GM08714 (cell line): Measurements from ENCODE around the gene TRPC4.

Source experiments
- H3K4me3 ChIP-seq: fragments of 200-500 bp; sonication (Bioruptor generic); 2 replicates; pipeline ENCODE4 v1.5.1; 2014; ENCODE audit warnings: mild to moderate bottlenecking, low read length, inconsistent platforms
- ZNF274 ChIP-seq: IDR thresholded peaks from 2 replicates; pipeline ENCODE4 v1.6.1; 2012; ENCODE audit warnings: mild to moderate bottlenecking, low read depth, low read length

The TRPC4 gene

DNA sequence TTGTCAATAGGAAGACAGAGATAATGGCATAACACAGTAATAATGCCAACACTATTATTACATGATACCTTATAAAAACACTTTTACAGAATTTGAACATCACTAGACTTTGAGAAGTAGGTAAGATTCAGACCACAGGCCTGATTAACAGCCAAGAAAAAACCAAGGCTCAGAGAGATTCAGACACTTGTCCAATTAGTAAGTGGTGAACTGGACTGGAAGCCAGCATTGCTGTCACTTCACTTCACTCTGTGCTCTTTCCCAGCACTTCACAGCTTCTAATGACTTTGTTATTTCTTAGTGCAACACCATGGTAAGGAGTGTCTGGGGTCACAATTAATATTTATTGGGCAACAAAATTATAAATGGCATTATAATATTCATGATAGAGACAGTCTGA is 91.9 kb downstream of the TRPC4 start:
- TF ChIP-seq ZNF274, result no peak
- H3K4me3 ChIP-seq, result no peak overlapping the region

DNA sequence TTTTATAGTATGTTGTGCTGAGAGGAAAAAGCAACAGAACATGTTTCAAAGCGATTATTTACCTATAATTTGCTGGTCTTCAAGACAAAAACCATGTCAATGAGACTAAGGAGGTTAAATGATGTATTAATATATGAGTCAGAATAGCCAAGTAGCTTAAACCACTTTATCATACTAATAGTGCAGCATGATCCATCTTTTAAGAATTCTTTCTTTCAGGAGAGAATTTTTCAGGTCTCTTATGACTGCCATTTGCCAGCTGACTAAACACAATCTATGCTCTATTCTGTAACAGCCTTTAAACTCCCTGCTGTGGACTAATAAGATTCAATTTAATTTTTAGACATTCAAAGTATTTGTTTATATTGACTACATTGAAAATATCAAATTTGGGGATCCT is 93.7 kb downstream of the TRPC4 start:
- no peak for TF ChIP-seq ZNF274
- no peak overlapping the region for H3K4me3 ChIP-seq

DNA sequence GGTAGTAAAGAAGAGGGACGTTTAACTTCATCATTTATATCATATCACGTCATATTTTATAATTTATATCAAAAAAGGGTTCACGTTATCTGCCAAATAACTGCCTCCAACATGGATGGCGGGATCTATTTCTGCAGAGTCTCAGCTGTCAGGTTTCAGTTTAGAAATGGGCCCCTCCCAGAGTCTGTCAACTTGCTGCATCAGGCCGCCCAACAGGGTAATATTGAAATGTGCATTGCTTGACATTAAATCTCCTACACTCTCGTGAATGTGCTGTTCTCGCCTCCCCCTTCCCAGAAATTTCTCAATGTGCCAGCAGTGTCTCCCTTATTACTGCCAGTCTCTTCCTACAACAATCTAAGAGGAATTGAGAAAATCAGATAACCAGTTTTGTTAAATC is 96.9 kb downstream of the TRPC4 start:
- no peak for TF ChIP-seq ZNF274
- H3K4me3 ChIP-seq, result no peak overlapping the region

DNA sequence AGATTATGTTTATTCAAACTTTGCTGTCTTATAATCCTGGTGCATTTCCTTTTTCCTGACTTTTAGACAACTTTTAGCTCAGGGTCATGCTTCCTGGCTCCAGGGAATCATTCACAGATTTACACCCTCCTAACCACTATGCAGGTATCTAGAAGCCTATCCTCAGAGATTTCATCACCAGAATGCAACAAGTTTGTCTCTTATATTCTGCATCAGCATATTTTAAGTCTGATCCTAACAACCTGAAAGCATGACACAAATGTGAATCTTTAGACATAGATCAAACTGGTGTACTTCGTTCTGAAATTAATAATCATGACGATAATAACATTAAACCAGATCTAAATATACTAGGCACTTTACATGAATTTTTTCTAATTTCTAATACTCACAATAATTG is 100.0 kb downstream of the TRPC4 start:
- TF ChIP-seq ZNF274, result no peak
- H3K4me3 ChIP-seq, result no peak overlapping the region

DNA sequence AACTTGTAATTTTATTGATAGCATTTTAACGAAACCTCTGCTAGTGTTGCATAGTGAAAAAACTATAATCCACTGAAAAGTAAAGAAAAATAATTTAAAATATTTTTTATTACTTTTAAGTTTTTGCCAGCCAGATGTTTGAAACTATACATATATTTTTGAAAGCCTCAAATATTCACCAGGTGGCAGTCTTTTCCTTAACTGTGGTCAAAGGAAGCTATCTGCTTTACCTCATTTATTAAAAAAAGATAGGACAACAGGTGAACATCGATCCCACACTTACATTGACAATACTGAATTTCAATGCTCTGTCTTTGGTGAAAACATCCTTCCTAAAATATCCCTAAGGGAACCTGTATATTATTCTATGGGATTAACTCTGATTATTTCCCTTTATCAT is 100.5 kb downstream of the TRPC4 start:
- no peak overlapping the region for H3K4me3 ChIP-seq
- no peak for TF ChIP-seq ZNF274

DNA sequence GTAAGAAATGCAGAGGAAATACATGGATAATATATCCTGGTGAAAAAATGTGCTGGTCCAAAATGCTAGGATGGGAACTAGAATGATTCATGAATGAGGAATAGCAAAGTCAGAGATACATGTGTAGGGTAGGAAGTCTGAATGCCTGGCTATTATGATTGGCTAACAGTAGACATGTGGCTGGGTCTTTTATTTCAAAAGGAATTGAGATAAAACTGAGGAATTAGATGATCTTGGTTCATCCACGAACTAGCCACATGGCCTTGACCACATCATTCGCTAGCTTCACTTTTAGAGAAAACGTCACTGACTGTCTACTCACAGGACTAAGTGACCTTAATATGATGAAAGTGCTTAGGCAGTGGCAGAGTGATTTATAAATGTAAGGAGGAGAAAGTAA is 103.1 kb downstream of the TRPC4 start:
- H3K4me3 ChIP-seq, result no peak overlapping the region
- TF ChIP-seq ZNF274, result no peak

DNA sequence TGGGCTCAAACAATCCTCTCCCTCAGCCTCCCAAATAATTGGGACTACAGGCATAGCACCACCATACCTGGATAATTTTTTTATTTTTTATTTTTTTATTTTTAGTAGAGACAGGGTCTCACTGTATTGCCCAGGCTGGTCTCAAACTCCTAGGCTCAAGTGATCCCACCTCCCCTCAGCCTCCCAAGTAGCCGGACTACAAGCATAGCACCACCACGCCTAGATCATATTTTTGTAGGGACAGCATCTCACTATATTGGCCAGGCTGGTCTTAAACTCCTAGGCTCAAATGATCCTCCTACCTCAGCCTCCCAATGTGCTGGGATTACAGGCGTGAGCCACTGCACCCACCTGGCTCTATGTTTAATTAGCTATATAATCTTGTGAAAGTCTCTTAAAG is 114.2 kb downstream of the TRPC4 start:
- TF ChIP-seq ZNF274, result no peak
- H3K4me3 ChIP-seq, result no peak overlapping the region

DNA sequence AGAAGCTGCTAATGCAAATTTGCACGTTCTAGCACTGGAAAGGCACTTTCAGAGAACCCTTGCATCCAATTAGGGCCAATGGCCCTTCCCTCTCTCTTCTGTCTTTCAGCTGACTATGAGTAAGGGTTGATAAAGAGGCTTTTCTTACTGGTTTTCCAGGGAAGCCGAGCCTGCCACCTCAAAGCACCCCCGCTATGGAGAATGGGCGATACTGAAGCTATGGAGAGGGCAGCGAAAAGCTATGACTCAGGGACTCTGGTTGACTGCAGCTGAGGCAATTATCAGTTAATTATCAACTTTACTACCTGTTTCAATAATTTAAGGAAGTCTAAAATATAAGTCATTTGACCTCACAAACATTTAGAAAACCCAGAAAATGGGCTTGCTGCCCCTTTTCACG is 115.8 kb downstream of the TRPC4 start:
- H3K4me3 ChIP-seq, result no peak overlapping the region

DNA sequence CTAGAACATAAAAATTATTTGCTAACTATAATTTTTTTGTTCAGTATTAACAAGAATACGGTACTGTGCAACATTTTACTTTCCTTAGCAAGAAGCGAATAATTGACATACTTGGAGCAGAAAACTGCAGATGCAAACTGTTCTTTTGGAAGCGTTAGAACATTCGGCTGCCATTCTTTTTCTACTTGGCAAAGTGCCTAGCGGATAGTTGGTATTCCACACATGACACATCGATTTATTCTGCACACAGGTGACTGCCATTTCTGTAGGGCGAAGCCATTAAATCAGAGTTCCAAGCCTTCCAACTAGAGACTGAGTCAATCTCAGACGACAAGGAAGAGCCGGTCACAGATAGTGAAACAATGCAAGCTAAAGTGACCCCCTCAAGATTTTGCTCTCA is 117.4 kb downstream of the TRPC4 start:
- no peak overlapping the region for H3K4me3 ChIP-seq
- no peak for TF ChIP-seq ZNF274

More for the DNA sequence above, 115.8 kb downstream of the TRPC4 start:
- TF ChIP-seq ZNF274, result no peak

DNA sequence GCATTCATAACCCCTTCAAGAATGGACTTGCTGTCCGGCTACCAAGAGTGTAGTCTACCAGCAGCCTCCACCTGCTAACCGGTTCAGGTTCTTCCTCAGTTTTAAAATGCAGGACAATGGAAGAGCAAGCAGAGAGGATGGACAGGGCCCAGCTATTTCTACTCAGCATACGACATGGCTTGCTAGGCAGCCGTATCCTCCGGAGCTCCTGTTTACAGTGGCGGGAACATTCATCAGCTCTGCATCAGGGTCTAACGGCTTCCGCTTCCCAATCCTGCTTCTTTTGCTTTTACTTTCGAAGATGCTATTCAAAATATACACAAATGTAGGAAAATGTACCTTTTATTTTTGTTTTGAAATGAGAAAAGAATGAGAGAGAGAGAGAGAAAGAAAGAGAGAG is 118.5 kb downstream of the TRPC4 start:
- no peak for TF ChIP-seq ZNF274
- H3K4me3 ChIP-seq, result no peak overlapping the region

DNA sequence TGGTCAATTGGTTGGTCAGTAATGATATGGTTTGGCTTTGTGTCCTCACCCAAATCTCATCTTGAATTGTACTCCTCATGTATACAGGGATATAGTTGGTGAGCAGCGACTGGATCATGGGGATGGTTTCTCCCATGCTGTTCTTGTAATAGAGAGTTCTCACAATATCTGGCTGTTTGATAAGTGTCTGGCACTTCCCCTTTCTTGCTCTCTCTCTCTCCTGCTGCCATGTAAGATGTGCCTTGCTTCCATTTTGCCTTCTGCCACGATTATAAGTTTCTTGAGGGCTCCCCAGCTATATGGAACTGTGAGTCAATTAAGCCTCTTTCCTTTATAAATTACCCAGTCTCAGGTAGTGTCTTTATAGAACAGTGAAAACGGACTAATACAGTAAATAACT is 120.7 kb downstream of the TRPC4 start:
- no peak for TF ChIP-seq ZNF274
- no peak overlapping the region for H3K4me3 ChIP-seq

DNA sequence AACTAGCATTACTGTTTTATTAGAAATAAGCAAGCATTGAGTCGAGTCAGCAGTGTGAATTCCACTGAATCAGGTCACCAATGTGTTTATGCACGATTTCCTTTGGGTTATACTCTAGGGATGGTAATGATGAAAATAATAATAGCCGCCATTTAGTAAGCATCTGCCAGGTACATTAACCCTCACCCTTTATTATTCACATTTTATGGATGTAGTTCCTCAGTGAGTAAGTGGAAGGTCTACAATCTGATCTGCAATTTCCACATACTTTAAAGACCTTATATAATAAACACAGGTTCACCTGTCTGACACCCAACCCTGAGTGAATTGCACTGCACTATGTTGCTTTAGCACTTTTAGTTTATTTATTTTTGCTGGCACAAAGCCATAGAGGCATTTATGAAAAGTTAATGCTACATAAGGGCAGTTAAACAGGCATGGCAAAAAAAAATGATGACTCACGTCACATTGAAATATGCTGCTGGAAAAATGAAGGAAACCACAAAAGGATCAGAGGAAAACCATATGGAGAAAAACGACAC is 122.4 kb downstream of the TRPC4 start:
- H3K4me3 ChIP-seq, result no peak overlapping the region

DNA sequence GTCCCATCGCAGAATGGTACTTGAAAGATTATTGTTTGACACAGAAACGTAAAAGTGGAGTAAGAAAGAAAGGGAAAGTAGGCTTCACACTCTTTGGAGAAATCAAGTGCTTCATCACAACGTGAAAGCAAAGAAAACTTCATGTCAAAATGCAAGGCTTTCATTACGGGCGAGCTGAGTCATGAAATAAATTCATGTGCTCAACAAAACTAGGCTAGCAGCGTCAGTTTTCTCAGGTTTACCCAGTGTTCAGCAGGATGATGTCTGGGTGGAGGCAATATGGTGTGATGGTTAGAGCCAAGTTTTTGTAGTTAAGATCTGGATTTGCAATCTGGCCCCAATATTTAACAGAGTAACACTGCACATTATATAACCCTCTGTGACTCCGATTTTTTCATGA is 128.0 kb downstream of the TRPC4 start:
- no peak for TF ChIP-seq ZNF274

More for the DNA sequence above, 122.4 kb downstream of the TRPC4 start:
- TF ChIP-seq ZNF274, result no peak

DNA sequence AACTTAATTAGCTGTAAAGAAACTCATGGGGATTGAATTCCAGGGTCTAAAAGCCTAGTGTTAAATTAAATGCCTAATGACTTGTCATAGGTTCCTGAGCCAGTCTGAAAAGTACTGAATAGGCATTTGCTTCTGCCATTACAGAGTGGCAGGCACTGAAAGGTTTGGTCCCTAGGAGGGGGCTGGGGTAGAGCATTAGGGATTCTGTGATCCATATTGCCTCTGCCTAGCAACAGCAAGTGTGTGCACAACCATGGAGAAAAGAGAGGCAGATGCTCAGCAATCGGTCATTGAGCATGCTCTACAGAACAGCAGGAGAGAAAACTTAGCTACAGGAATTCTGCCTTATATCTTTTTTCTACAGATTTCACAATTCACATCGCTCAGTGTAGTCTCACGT is 133.5 kb downstream of the TRPC4 start:
- no peak overlapping the region for H3K4me3 ChIP-seq
- TF ChIP-seq ZNF274, result no peak

More for the DNA sequence above, 128.0 kb downstream of the TRPC4 start:
- H3K4me3 ChIP-seq, result no peak overlapping the region

DNA sequence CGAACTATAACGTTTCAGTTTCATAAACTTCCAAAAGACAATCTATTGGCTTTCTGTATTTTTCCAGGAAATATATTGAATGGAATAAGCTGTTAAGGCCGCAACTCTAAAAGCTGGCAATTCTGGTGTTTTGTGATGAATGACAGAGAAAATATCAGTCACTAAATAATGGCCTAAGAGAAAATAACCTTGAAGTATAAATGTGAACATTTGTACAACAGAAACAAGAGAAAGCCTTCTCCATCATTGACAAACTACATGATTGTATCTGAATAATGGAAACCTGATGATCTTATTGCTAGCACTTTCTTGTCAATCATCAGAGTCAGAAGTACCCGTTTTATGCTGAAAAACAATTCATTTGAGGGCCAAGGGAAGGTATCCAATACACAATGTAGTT is 134.3 kb downstream of the TRPC4 start:
- TF ChIP-seq ZNF274, result no peak
- no peak overlapping the region for H3K4me3 ChIP-seq

DNA sequence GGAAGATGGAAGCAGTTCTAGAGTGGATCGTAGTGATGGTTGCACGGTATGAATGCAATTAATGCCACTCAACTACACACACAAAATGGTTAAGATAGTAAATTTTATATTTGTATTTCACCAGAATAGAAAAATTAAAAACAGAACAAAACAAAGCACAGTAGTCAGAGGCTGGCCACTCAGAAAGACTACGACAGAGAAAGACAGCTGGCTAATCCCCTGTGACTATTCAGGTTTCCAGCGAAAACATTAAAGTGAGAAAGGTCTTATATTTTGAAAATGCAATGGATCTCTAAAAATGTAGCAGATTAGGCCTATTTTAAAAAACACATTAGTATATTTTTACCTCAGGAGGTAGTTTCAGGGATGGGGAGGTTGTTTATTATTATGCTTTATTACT is 139.7 kb downstream of the TRPC4 start:
- no peak overlapping the region for H3K4me3 ChIP-seq

DNA sequence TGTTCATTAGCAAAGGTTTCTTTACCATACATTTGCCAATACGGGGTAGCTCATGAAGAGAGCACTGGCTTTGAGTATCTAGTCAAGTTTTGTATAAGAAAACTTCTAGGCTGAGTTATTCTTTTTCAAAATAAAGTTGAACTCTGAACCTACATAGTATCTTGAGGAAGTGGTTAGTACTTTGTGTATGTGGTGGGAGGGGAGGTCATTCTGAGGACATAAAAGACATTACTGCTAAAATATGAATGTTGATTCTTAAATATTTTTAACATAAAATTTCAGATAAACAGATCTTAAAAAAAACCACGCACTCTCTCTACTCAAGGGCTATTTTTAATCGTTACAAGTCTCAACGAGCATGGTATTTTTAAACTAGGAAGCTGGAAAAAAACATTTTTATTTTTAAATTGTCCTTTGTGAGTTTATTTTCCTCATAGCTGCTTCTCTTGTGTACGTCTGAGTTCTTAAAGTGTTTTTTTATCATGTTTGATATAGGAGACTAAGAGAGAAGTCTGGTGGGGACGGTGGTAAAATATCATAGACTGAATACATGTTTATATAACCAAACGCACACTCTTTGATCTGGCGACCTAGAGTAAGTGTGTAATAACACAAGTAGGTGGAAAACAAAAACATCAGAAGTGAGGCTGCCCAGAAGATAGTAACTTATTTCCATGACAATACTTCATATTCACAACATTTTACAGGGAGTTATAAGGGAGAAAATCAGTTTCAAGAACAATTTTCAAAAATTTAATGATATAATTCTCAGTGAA is 153.0 kb downstream of the TRPC4 start:
- no peak overlapping the region for H3K4me3 ChIP-seq
- no peak for TF ChIP-seq ZNF274

More for the DNA sequence above, 139.7 kb downstream of the TRPC4 start:
- TF ChIP-seq ZNF274, result no peak
